GM12878 (cell line): Measurements from ENCODE around the gene KBTBD8. TPM values are rescaled to one million over a fixed set of nuclear protein-coding genes. Genes with fewer than 3 reads are reported as not detected.

Experiments used
- ATAC-seq: fragments of 200-7000 bp; cut with Tn5 transposase; 3 replicates; pipeline ENCODE4 v1.9.1; 2020; ENCODE audit warnings: mild to moderate bottlenecking, moderate library complexity
- BruUV-seq: library from RNA; stranded (reverse); fragments of 400-500 nt; replicated peaks from 2 replicates; lab custom pipeline; 2021; lab: Mats Ljungman, UMichigan
- CTCF ChIA-PET: fragments of 300-600 bp; sonication (Branson Sonifier 250); formaldehyde crosslinking; extraction: SDS; loops from one replicate; lab custom pipeline; 2021; ENCODE audit warnings: inconsistent platforms; lab: Yijun Ruan, JAX
- POLR2A ChIA-PET: fragments of 350-600 bp; formaldehyde crosslinking; extraction: SDS; loops from one replicate; lab custom pipeline; 2021; ENCODE audit warnings: inconsistent platforms; lab: Charles Lee
- RAD21 ChIA-PET: fragments of 300-600 bp; sonication (Branson Sonifier 250); formaldehyde crosslinking; loops from one replicate; lab custom pipeline; 2023; ENCODE audit warnings: antibody characterized with exemption; ENCODE audit not compliant: unreplicated experiment; lab: Charles Lee
- SMC1A ChIA-PET: fragments of 300-600 bp; sonication (Branson Sonifier 250); formaldehyde crosslinking; loops from one replicate; lab custom pipeline; 2023; ENCODE audit not compliant: unreplicated experiment, uncharacterized antibody; lab: Charles Lee
- DNase-seq: peaks from one replicate; pipeline ENCODE4 v3.0.0-alpha.2; 2011; ENCODE audit warnings: low read depth, low spot score
- FAIRE-seq: peaks from 3 replicates; lab custom pipeline; 2011; peaks lifted over from hg19 to GRCh38; lab: Jason Lieb, UNC
- H2AFZ ChIP-seq: 2 replicates; pipeline ENCODE4 v1.6.0; 2011; ENCODE audit warnings: low read depth, low read length, control low read depth; ENCODE audit not compliant: control insufficient read depth
- H3K27ac ChIP-seq: 2 replicates; pipeline ENCODE4 v1.5.1; 2011; ENCODE audit warnings: control low read depth; ENCODE audit not compliant: control insufficient read depth, insufficient read depth
- H3K27me3 ChIP-seq, 2 experiments: replicated peaks in 1 of 2; 2 replicates each; pipeline versions ENCODE4 v1.6.0 to v1.6.1; 2011; ENCODE audit warnings: low read length in 1 of 2; ENCODE audit not compliant: control insufficient read depth in 2 of 2, insufficient read depth in 2 of 2
- H3K36me3 ChIP-seq, 2 experiments: 2 replicates each; pipeline ENCODE4 v1.5.1; 2011; ENCODE audit warnings: low read length in 1 of 2; ENCODE audit not compliant: control insufficient read depth in 2 of 2, insufficient read depth in 2 of 2
- H3K4me1 ChIP-seq: 2 replicates; pipeline ENCODE4 v1.6.1; 2011; ENCODE audit warnings: mild to moderate bottlenecking, low read length, moderate library complexity, mixed read lengths; ENCODE audit not compliant: control insufficient read depth, insufficient read depth
- H3K4me2 ChIP-seq: 2 replicates; pipeline ENCODE4 v1.6.0; 2011; ENCODE audit warnings: control low read depth; ENCODE audit not compliant: control insufficient read depth, insufficient read depth
- H3K4me3 ChIP-seq: fragments of 200-600 bp; sonication (generic); 2 replicates; pipeline ENCODE4 v1.5.1; 2016
- H3K79me2 ChIP-seq: 2 replicates; pipeline ENCODE4 v1.6.0; 2011; ENCODE audit warnings: low read length; ENCODE audit not compliant: control insufficient read depth, insufficient read depth
- H3K9ac ChIP-seq: 2 replicates; pipeline ENCODE4 v1.8.0; 2011; ENCODE audit warnings: low read length, control low read depth, mixed read lengths; ENCODE audit not compliant: control insufficient read depth, insufficient read depth
- H3K9me3 ChIP-seq: replicated peaks from 3 replicates; pipeline ENCODE4 v1.5.1; 2011; ENCODE audit warnings: mild to moderate bottlenecking, low read length; ENCODE audit not compliant: control insufficient read depth, insufficient read depth
- H4K20me1 ChIP-seq: 2 replicates; pipeline ENCODE4 v1.6.0; 2011; ENCODE audit not compliant: control insufficient read depth, insufficient read depth
- CBX3 ChIP-seq: fragments of 200-600 bp; sonication (generic); IDR thresholded peaks from 2 replicates; pipeline ENCODE4 v1.6.1; 2016; ENCODE audit warnings: low read depth, borderline replicate concordance
- CHD1 ChIP-seq: IDR thresholded peaks from 2 replicates; pipeline ENCODE4 v1.6.1; 2012; ENCODE audit warnings: low read depth, low read length, improper control_type of control experiment
- CHD2 ChIP-seq: IDR thresholded peaks from 2 replicates; pipeline ENCODE4 v1.6.1; 2011; ENCODE audit warnings: low read depth, low read length, improper control_type of control experiment, borderline replicate concordance
- KLF5 ChIP-seq: fragments of 450-650 bp; IDR thresholded peaks from 2 replicates; pipeline ENCODE4 v1.6.1; 2014; ENCODE audit warnings: mild to moderate bottlenecking; ENCODE audit not compliant: partially characterized antibody
- MXI1 ChIP-seq: fragments of 150-350 bp; IDR thresholded peaks from 2 replicates; pipeline ENCODE4 v1.6.1; 2011; ENCODE audit warnings: low read depth, mild to moderate bottlenecking, inconsistent platforms, low read length, improper control_type of control experiment
- NR2C1 ChIP-seq: fragments of 450-650 bp; IDR thresholded peaks from 2 replicates; pipeline ENCODE4 v1.6.1; 2017; ENCODE audit warnings: antibody characterized with exemption, mild to moderate bottlenecking, moderate library complexity
- NR2C2 ChIP-seq: IDR thresholded peaks from 2 replicates; pipeline ENCODE4 v1.6.1; 2011; ENCODE audit warnings: borderline replicate concordance, low read depth; ENCODE audit not compliant: control insufficient read depth, insufficient read length
- POU2F2 ChIP-seq: IDR thresholded peaks from 3 replicates; pipeline ENCODE4 v1.6.1; 2011; ENCODE audit warnings: low read depth, mild to moderate bottlenecking, low read length, borderline replicate concordance
- RAD51 ChIP-seq: fragments of 450-650 bp; IDR thresholded peaks from 2 replicates; pipeline ENCODE4 v1.6.1; 2016; ENCODE audit warnings: moderate library complexity, mild to moderate bottlenecking, inconsistent platforms
- SIX5 ChIP-seq: IDR thresholded peaks from 2 replicates; pipeline ENCODE4 v1.6.1; 2011; ENCODE audit warnings: mild to moderate bottlenecking, low read depth, low read length, moderate library complexity; ENCODE audit not compliant: severe bottlenecking
- SMAD5 ChIP-seq: IDR thresholded peaks from 2 replicates; pipeline ENCODE4 v1.6.1; 2016; ENCODE audit warnings: antibody characterized with exemption, low read depth
- SRF ChIP-seq, 2 experiments: IDR thresholded peaks; 2 replicates each; pipeline ENCODE4 v1.6.1; 2011; ENCODE audit warnings: low read depth in 2 of 2, low read length in 2 of 2, mild to moderate bottlenecking in 1 of 2, moderate library complexity in 1 of 2
- STAT3 ChIP-seq: IDR thresholded peaks from 2 replicates; pipeline ENCODE4 v1.6.1; 2011; ENCODE audit warnings: low read depth, low read length, improper control_type of control experiment
- TAF1 ChIP-seq: IDR thresholded peaks from 2 replicates; pipeline ENCODE4 v1.6.1; 2011; ENCODE audit warnings: mild to moderate bottlenecking, low read depth, low read length, borderline replicate concordance
- TARDBP ChIP-seq: IDR thresholded peaks from 2 replicates; pipeline ENCODE4 v1.6.1; 2016; ENCODE audit warnings: borderline replicate concordance
- TCF12 ChIP-seq: IDR thresholded peaks from 2 replicates; pipeline ENCODE4 v1.6.1; 2011; ENCODE audit warnings: low read depth, mild to moderate bottlenecking, low read length
- YY1 ChIP-seq: IDR thresholded peaks from 2 replicates; pipeline ENCODE4 v1.6.1; 2011; ENCODE audit warnings: low read depth, mild to moderate bottlenecking, low read length
- ZNF274 ChIP-seq: IDR thresholded peaks from one replicate; pipeline ENCODE4 v1.8.0; 2011; ENCODE audit not compliant: insufficient read length, insufficient read depth
- WGBS: methylation state at CpG from one replicate; pipeline ENCODE4 v1.1.6; 2016; ENCODE audit warnings: low lambda C conversion rate; ENCODE audit not compliant: insufficient replicate concordance, insufficient coverage; ENCODE audit errors: missing lambda C conversion rate; 5-methylcytosine and 5-hydroxymethylcytosine counted together
- in situ Hi-C: fragments of 300-500 bp; cut with MboI; formaldehyde crosslinking; loops from 9 replicates; pipeline ENCODE4 v1.14.3; 2018; ENCODE audit warnings: mixed read lengths
- intact Hi-C: fragments of 100-400 bp; cut with micrococcal nuclease; formaldehyde crosslinking; loops from one replicate; pipeline ENCODE4 v1.14.2; 2022; ENCODE audit not compliant: unreplicated experiment
- polyA plus RNA-seq, 11 experiments: library from polyadenylated mRNA; depleted of rRNA in 4 of 11; unstranded in 6 of 11; stranded (reverse) in 5 of 11; fragments of >200 nt; fragmentation: Nextera tagmentation in 4 of 11; fragmentation: Illumina TruSeq in 1 of 11; extraction: Ambion mirVana in 4 of 11; extraction: Trizol in 1 of 11; gene quantifications; 1 replicate in 1 of 11; 2 replicates in 10 of 11; pipeline versions ENCODE4 v1.2.1 to v1.2.3, GENCODE V29; 2011 to 2016; ENCODE audit warnings: inconsistent platforms in 2 of 11, missing spikeins in 2 of 11, low read depth in 1 of 11
- total RNA-seq, 4 experiments: library from RNA; depleted of rRNA in 3 of 4; stranded (reverse); fragments of >200 nt in 3 of 4; fragmentation: Illumina TruSeq in 1 of 4; extraction: Trizol in 1 of 4; gene quantifications; 2 replicates each; pipeline versions ENCODE4 v1.2.1 to v1.2.3, GENCODE V29; 2013 to 2021
- TF ChIP-seq, protein P1 (sequence below): fragments of 450-650 bp; IDR thresholded peaks from 2 replicates; pipeline ENCODE4 v1.6.1; 2017; ENCODE audit warnings: mild to moderate bottlenecking

Gene KBTBD8
- total and polyA plus RNA-seq, 10 of the 15 experiments (the other 5 are each of a cell fraction or from before 2014, with no cell fraction given) = 8.5 to 44.4 (median 19.3) TPM

DNA sequence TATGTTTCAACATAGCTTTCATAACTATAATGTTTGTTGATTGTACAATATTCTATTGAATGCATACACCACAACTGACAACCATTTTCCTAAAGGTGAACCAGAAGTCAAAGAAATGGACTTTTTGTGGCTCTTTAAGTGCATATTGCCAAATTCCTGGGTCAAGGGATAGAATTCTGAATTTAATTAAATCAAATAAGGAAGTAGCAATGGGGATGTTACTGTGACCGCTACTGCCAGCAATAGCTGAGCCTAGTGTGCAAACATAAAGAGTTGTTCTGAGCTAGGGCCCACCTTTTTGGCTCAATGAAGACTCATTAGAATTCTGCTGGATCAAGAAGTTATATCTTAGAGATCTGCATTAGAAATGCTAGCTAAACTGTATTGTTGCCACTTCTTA lies 17.3 kb upstream of the KBTBD8 start:
- H3K4me1 ChIP-seq = no peaks in the 10 kb centered on the region
- H2AFZ ChIP-seq = no peak overlapping the region
- DNase-seq (no peak), FAIRE-seq (no peak), ATAC-seq (no peak)
- intact Hi-C loops = no loop called here
- H3K27ac ChIP-seq = no peak overlapping the region
- H3K4me3 ChIP-seq = no peak overlapping the region
- no peaks in the 10 kb centered on the region for H3K36me3 ChIP-seq
- BruUV-seq = no TSS peak
- ChIA-PET RAD21 (interaction anchor here (0.7 kb wide), 1 partner anchor 10 kb away, joined by 3 read pairs; no protein-coding TSS in a partner anchor), POLR2A (no interaction called here), SMC1A (interaction anchor here (0.8 kb wide), 1 partner anchor 10 kb away, joined by 3 read pairs; no protein-coding TSS in a partner anchor), CTCF (interaction anchor here (0.9 to 2.2 kb wide), 3 partner anchors 9 to 133 kb away, joined by 3 to 14 read pairs (median 9); no protein-coding TSS in a partner anchor)
- in situ Hi-C loops = loop anchor here (25.0 kb wide), 1 partner anchor 807 kb away; no protein-coding TSS in a partner anchor
- H3K27me3 ChIP-seq = no peaks in the 10 kb centered on the region; a peak in 1 of 4 replicates
- TF ChIP-seq SMAD5 (no peak), YY1 (no peak), NR2C1 (no peak), TARDBP (no peak), POU2F2 (no peak), ZNF274 (no peak), SIX5 (no peak), TCF12 (no peak), CHD1 (no peak), RAD51 (no peak), STAT3 (no peak), MXI1 (no peak), NR2C2 (no peak), CBX3 (no peak), KLF5 (no peak), CHD2 (no peak), SRF (IDR thresholded peaks at IDR 0.05; ENCODE audit: low read depth in 2 of 2, low read length in 2 of 2) (no peak), TAF1 (no peak)
- TF ChIP-seq, protein P1, sequence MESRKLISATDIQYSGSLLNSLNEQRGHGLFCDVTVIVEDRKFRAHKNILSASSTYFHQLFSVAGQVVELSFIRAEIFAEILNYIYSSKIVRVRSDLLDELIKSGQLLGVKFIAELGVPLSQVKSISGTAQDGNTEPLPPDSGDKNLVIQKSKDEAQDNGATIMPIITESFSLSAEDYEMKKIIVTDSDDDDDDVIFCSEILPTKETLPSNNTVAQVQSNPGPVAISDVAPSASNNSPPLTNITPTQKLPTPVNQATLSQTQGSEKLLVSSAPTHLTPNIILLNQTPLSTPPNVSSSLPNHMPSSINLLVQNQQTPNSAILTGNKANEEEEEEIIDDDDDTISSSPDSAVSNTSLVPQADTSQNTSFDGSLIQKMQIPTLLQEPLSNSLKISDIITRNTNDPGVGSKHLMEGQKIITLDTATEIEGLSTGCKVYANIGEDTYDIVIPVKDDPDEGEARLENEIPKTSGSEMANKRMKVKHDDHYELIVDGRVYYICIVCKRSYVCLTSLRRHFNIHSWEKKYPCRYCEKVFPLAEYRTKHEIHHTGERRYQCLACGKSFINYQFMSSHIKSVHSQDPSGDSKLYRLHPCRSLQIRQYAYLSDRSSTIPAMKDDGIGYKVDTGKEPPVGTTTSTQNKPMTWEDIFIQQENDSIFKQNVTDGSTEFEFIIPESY = no peak
- H3K4me2 ChIP-seq = no peak overlapping the region
- no peak overlapping the region for H3K9ac ChIP-seq
- H3K9me3 ChIP-seq = no peaks in the 10 kb centered on the region
- 40% methylated on average over 1 of the region's 1 CpG for WGBS
- H3K79me2 ChIP-seq = no peaks in the 10 kb centered on the region
- no peaks in the 10 kb centered on the region for H4K20me1 ChIP-seq
